GM23248 (cell line): ENCODE data around the gene ODF2.
"Not testable (repeated sequence)": the region's sequence is repeated elsewhere in the genome, so short reads cannot be mapped to it uniquely, and the experiment has no call there.

ENCODE experiments used
- EZH2 ChIP-seq: fragments of 200-600 bp; sonication (generic); IDR thresholded peaks from 2 replicates; pipeline ENCODE4 v1.6.1; 2018; ENCODE audit warnings: antibody characterized with exemption, mild to moderate bottlenecking; ENCODE audit not compliant: insufficient read depth, poor library complexity, severe bottlenecking
- EZH2phosphoT487 ChIP-seq: fragments of 200-600 bp; sonication (generic); IDR thresholded peaks from 2 replicates; pipeline ENCODE4 v1.6.1; 2018; ENCODE audit warnings: antibody characterized with exemption, moderate library complexity, mild to moderate bottlenecking, low read depth; ENCODE audit not compliant: insufficient read depth

DNA sequence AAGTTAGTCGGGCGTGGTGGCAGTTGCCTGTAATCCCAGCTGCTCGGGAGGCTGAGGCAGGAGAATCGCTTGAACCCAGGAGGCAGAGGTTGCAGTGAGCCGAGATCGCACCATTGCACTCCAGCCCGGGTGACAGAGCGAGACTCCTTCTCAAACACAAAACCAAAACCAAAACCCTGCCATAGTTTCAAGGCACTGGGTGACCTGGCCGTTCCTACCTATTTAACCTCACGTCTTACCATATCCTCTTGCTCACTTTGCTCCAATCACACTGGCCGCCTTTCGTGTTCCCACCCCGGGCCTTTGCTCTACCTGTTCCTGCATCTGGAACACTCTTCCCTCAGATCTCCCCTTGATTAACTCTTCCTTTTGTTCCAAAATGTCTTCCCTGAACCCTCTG lies 42.1 kb upstream of the ODF2 start:
- TF ChIP-seq EZH2phosphoT487, EZH2: not testable (repeated sequence)
